ENCODE measurements around the gene SELENOW. TPM values are rescaled to one million over a fixed set of nuclear protein-coding genes. Genes with fewer than 3 reads are reported as not detected.

SELENOW gene
- total and polyA plus RNA-seq, 2 of the 8 experiments (the other 6 are each of a cell fraction or from before 2014, with no cell fraction given): 371 to 588 TPM

- TF ChIP-seq, protein P1, sequence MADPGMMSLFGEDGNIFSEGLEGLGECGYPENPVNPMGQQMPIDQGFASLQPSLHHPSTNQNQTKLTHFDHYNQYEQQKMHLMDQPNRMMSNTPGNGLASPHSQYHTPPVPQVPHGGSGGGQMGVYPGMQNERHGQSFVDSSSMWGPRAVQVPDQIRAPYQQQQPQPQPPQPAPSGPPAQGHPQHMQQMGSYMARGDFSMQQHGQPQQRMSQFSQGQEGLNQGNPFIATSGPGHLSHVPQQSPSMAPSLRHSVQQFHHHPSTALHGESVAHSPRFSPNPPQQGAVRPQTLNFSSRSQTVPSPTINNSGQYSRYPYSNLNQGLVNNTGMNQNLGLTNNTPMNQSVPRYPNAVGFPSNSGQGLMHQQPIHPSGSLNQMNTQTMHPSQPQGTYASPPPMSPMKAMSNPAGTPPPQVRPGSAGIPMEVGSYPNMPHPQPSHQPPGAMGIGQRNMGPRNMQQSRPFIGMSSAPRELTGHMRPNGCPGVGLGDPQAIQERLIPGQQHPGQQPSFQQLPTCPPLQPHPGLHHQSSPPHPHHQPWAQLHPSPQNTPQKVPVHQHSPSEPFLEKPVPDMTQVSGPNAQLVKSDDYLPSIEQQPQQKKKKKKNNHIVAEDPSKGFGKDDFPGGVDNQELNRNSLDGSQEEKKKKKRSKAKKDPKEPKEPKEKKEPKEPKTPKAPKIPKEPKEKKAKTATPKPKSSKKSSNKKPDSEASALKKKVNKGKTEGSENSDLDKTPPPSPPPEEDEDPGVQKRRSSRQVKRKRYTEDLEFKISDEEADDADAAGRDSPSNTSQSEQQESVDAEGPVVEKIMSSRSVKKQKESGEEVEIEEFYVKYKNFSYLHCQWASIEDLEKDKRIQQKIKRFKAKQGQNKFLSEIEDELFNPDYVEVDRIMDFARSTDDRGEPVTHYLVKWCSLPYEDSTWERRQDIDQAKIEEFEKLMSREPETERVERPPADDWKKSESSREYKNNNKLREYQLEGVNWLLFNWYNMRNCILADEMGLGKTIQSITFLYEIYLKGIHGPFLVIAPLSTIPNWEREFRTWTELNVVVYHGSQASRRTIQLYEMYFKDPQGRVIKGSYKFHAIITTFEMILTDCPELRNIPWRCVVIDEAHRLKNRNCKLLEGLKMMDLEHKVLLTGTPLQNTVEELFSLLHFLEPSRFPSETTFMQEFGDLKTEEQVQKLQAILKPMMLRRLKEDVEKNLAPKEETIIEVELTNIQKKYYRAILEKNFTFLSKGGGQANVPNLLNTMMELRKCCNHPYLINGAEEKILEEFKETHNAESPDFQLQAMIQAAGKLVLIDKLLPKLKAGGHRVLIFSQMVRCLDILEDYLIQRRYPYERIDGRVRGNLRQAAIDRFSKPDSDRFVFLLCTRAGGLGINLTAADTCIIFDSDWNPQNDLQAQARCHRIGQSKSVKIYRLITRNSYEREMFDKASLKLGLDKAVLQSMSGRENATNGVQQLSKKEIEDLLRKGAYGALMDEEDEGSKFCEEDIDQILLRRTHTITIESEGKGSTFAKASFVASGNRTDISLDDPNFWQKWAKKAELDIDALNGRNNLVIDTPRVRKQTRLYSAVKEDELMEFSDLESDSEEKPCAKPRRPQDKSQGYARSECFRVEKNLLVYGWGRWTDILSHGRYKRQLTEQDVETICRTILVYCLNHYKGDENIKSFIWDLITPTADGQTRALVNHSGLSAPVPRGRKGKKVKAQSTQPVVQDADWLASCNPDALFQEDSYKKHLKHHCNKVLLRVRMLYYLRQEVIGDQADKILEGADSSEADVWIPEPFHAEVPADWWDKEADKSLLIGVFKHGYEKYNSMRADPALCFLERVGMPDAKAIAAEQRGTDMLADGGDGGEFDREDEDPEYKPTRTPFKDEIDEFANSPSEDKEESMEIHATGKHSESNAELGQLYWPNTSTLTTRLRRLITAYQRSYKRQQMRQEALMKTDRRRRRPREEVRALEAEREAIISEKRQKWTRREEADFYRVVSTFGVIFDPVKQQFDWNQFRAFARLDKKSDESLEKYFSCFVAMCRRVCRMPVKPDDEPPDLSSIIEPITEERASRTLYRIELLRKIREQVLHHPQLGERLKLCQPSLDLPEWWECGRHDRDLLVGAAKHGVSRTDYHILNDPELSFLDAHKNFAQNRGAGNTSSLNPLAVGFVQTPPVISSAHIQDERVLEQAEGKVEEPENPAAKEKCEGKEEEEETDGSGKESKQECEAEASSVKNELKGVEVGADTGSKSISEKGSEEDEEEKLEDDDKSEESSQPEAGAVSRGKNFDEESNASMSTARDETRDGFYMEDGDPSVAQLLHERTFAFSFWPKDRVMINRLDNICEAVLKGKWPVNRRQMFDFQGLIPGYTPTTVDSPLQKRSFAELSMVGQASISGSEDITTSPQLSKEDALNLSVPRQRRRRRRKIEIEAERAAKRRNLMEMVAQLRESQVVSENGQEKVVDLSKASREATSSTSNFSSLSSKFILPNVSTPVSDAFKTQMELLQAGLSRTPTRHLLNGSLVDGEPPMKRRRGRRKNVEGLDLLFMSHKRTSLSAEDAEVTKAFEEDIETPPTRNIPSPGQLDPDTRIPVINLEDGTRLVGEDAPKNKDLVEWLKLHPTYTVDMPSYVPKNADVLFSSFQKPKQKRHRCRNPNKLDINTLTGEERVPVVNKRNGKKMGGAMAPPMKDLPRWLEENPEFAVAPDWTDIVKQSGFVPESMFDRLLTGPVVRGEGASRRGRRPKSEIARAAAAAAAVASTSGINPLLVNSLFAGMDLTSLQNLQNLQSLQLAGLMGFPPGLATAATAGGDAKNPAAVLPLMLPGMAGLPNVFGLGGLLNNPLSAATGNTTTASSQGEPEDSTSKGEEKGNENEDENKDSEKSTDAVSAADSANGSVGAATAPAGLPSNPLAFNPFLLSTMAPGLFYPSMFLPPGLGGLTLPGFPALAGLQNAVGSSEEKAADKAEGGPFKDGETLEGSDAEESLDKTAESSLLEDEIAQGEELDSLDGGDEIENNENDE (IDR thresholded peaks at IDR 0.05; ENCODE audit: insufficient replicate concordance, low read length): no peak
- no peak for TF ChIP-seq POLR2A (IDR thresholded peaks at IDR 0.05; ENCODE audit: control extremely low read depth in 1 of 2, low read depth in 2 of 2, low read length in 2 of 2)
- TF ChIP-seq JUND (IDR thresholded peaks at IDR 0.05; ENCODE audit: low read length): no peak
- TF ChIP-seq GABPA (IDR thresholded peaks at IDR 0.05; ENCODE audit: borderline replicate concordance, insufficient read depth, low read length): no peak
Measured at GRCh38 chr19:47805313-47805712, 26.8 kb downstream of the SELENOW start (continued).

Data from H1 (cell line).